HG03469 (cell line): ENCODE data around the gene PHB1.
"Not testable (repeated sequence)": the region's sequence is repeated elsewhere in the genome, so short reads cannot be mapped to it uniquely, and the experiment has no call there.

Source experiments
- ATAC-seq: cut with Tn5 transposase; IDR thresholded peaks from one replicate; pipeline ENCODE4 v1.9.1; 2021; ENCODE audit warnings: mild to moderate bottlenecking, moderate library complexity, moderate number of reproducible peaks; ENCODE audit not compliant: unreplicated experiment

Gene PHB1

GRCh38 chr17:49381793-49382192 lies 32.9 kb downstream of the PHB1 start:
- no peak for ATAC-seq

GRCh38 chr17:49381033-49381432 lies 33.6 kb downstream of the PHB1 start:
- no peak for ATAC-seq

GRCh38 chr17:49379926-49380325 lies 34.8 kb downstream of the PHB1 start:
- no peak for ATAC-seq

- no peak for ATAC-seq
Measured at GRCh38 chr17:49378311-49378710, 36.4 kb downstream of the PHB1 start.

GRCh38 chr17:49375544-49375943 lies 39.1 kb downstream of the PHB1 start:
- ATAC-seq, result no peak

- ATAC-seq, result no peak
Measured at GRCh38 chr17:49373115-49373514, 41.6 kb downstream of the PHB1 start.

- ATAC-seq, result no peak
Measured at GRCh38 chr17:49372425-49372824, 42.3 kb downstream of the PHB1 start.

GRCh38 chr17:49370971-49371834 lies 43.5 kb downstream of the PHB1 start:
- ATAC-seq, result no peak

GRCh38 chr17:49369760-49370159 lies 44.9 kb downstream of the PHB1 start:
- ATAC-seq, result no peak

GRCh38 chr17:49369089-49369488 lies 45.6 kb downstream of the PHB1 start:
- no peak for ATAC-seq

- no peak for ATAC-seq
Measured at GRCh38 chr17:49365667-49366066, 49.0 kb downstream of the PHB1 start.

GRCh38 chr17:49365126-49365525 lies 49.6 kb downstream of the PHB1 start:
- not testable (repeated sequence) for ATAC-seq

GRCh38 chr17:49364119-49364518 lies 50.6 kb downstream of the PHB1 start:
- ATAC-seq, result no peak

GRCh38 chr17:49363251-49363650 lies 51.4 kb downstream of the PHB1 start:
- no peak for ATAC-seq

- ATAC-seq, result no peak
Measured at GRCh38 chr17:49362723-49363117, 52.0 kb downstream of the PHB1 start.

GRCh38 chr17:49361902-49362722 lies 52.6 kb downstream of the PHB1 start, which contains the start of gene ZNF652:
TSS of gene ZNF652 (minus strand) at chr17:49362250. CDS start at chr17:49317725, 44,525 bp downstream.
- peak; percentile 35 for ATAC-seq

GRCh38 chr17:49361129-49361901 lies 53.4 kb downstream of the PHB1 start:
- peak; percentile 5 for ATAC-seq

GRCh38 chr17:49360796-49361128 lies 53.9 kb downstream of the PHB1 start:
- no peak for ATAC-seq

- no peak for ATAC-seq
Measured at GRCh38 chr17:49359990-49360795, 54.5 kb downstream of the PHB1 start.

- ATAC-seq, result no peak
Measured at GRCh38 chr17:49358641-49359247, 55.9 kb downstream of the PHB1 start.
